ENCODE results near the gene NFYA. TPM values are rescaled to one million over a fixed set of nuclear protein-coding genes. Genes with fewer than 3 reads are reported as not detected.

The NFYA gene
- total and polyA plus RNA-seq, 7 experiments from 2014 or later = 18.6 to 63.3 (median 35.9) TPM

DNA sequence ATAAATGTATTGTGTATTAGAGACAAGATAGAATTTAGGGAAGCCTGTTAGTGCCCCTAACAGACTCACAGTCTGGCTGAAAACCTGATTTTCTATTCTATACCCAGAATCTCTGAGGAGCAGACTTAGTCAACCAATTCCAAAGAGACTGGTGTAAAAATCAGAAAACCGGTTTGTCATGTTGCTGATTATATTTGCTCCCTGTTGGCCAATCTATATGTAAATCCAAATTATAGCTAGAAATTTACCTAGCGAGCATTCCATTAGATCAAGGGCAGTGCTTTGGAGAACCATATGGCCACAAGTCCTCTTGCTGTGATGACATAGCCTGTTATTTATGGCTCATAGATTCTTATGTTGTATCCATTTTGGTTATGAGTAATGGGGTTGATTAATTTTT is 4.8 kb downstream of the NFYA start:
- Histone ChIP-seq H3K4me3 (ENCODE audit: low read length) (no peak overlapping the region), H3K4me1 (ENCODE audit: control insufficient read depth in 2 of 2, insufficient read depth in 2 of 2, low read length in 2 of 2) (peaks cover 37 to 48% of the 10 kb centered on the region in 2 donors), H3K27me3 (ENCODE audit: control insufficient read depth in 2 of 2, insufficient read depth in 2 of 2, low read length in 2 of 2) (no peaks in the 10 kb centered on the region), H3K27ac (ENCODE audit: low read depth, low read length) (no peak overlapping the region), H3K9me3 (ENCODE audit: control insufficient read depth in 2 of 3, low read length in 3 of 3) (no peaks in the 10 kb centered on the region), H3K36me3 (ENCODE audit: control insufficient read depth in 2 of 3, insufficient read depth in 3 of 3, low read length in 3 of 3) (peaks cover 0 to 20% (median 5%) of the 10 kb centered on the region in 3 experiments)
- H3K4me3 Mint-ChIP-seq = no peak overlapping the region
- peak overlapping the region in 4 of 9 donors; percentile 11 to 95 (median 80) for H3K27ac Mint-ChIP-seq
- ChIA-PET POLR2A (interaction anchor here (0.6 kb wide), 1 partner anchor 14 kb away, joined by 7 read pairs; no protein-coding TSS in a partner anchor), CTCF (interaction anchor here (0.7 kb wide), 1 partner anchor 104 kb away, joined by 3 read pairs; no protein-coding TSS in a partner anchor)
- peaks cover 45 to 86% (median 82%) of the 10 kb centered on the region in 7 donors for H3K4me1 Mint-ChIP-seq
- H3K9me3 Mint-ChIP-seq = peaks cover 0 to 3% (median 0%) of the 10 kb centered on the region in 11 donors
- H3K27me3 Mint-ChIP-seq = peaks cover 0 to 3% (median 0%) of the 10 kb centered on the region in 5 donors
- peaks cover 8 to 38% (median 25%) of the 10 kb centered on the region in 5 donors for H3K36me3 Mint-ChIP-seq
- ATAC-seq = no peak
- no peak for DNase-seq
- intact Hi-C loops (cut with micrococcal nuclease) = loop anchor here (10.0 kb wide), 3 partner anchors 1667 to 1853 kb away; partner anchors contain the start of genes KCNK5 (in 1 of the 2) and TBCC (in 1 of the 2)

DNA sequence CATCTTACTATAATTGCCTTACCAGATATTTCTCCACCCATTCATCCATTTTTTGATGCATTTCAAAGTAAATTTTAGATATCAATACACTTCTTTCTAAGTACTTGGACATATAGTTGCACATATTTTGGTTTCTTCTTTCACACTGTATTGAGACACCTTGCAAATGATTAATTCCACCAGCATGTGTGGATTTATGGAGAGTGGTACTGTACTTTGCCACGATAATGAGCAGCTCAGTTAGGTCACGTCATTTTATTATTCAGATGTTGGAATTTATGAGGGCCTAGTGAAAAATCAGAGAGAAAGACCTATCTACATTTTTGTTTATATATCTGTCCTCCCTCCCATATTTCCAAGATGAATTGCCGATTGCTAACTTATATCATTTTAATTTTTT is 5.3 kb downstream of the NFYA start:
- ChIA-PET POLR2A (interaction anchor here (0.6 kb wide), 1 partner anchor 15 kb away, joined by 7 read pairs; no protein-coding TSS in a partner anchor), CTCF (interaction anchor here (0.7 kb wide), 1 partner anchor 104 kb away, joined by 3 read pairs; no protein-coding TSS in a partner anchor)
- intact Hi-C loops (cut with micrococcal nuclease) = loop anchor here (10.0 kb wide), 3 partner anchors 1667 to 1853 kb away; partner anchors contain the start of genes KCNK5 (in 1 of the 2) and TBCC (in 1 of the 2)
- Mint-ChIP-seq H3K9me3 (peaks cover 0 to 1% (median 0%) of the 10 kb centered on the region in 11 donors), H3K27me3 (no peaks in the 10 kb centered on the region), H3K4me1 (peaks cover 48 to 92% (median 87%) of the 10 kb centered on the region in 7 donors), H3K4me3 (no peak overlapping the region), H3K27ac (peak overlapping the region in 4 of 9 donors; percentile 65 to 95 (median 86)), H3K36me3 (peaks cover 8 to 38% (median 30%) of the 10 kb centered on the region in 5 donors)
- peak overlapping the region; percentile 30 for H3K27ac ChIP-seq (ENCODE audit: low read depth, low read length)
- ATAC-seq (no peak), DNase-seq (no peak)
- H3K36me3 ChIP-seq (ENCODE audit: control insufficient read depth in 2 of 3, insufficient read depth in 3 of 3, low read length in 3 of 3) = peaks cover 0 to 20% (median 5%) of the 10 kb centered on the region in 3 experiments
- H3K27me3 ChIP-seq (ENCODE audit: control insufficient read depth in 2 of 2, insufficient read depth in 2 of 2, low read length in 2 of 2) = no peaks in the 10 kb centered on the region
- H3K9me3 ChIP-seq (ENCODE audit: control insufficient read depth in 2 of 3, low read length in 3 of 3) = no peaks in the 10 kb centered on the region
- peaks cover 37 to 48% of the 10 kb centered on the region in 2 donors for H3K4me1 ChIP-seq (ENCODE audit: control insufficient read depth in 2 of 2, insufficient read depth in 2 of 2, low read length in 2 of 2)
- H3K4me3 ChIP-seq (ENCODE audit: low read length) = no peak overlapping the region

DNA sequence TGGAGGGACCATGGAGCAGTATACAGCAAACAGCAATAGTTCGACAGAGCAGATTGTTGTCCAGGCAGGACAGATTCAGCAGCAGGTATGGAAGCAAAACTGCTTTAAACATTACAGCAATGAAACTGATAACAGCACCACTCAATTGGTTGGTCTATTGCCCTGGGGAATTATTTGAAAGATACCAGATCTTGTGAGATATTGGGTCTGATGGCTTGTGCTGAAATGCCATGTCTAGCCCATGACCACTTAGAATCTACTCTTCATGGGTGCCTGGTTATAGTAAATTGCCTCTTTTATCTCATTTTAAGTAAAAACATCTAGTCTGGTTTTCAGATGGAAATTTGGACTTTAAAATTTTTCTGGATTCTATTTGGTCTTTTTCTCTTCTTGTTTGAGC is 6.3 kb downstream of the NFYA start:
- ChIA-PET POLR2A (interaction anchor here (1.3 kb wide), 1 partner anchor 15 kb away, joined by 4 read pairs; no protein-coding TSS in a partner anchor), CTCF (interaction anchor here (1.4 kb wide), 1 partner anchor 8 kb away, joined by 4 read pairs; no protein-coding TSS in a partner anchor)
- intact Hi-C loops (cut with micrococcal nuclease) = loop anchor here (10.0 kb wide), 3 partner anchors 1666 to 1854 kb away; partner anchors contain the start of genes KCNK5 (in 1 of the 2) and TBCC (in 1 of the 2)
- H3K4me3 ChIP-seq (ENCODE audit: low read length) = no peak overlapping the region
- no peaks in the 10 kb centered on the region for H3K9me3 ChIP-seq (ENCODE audit: control insufficient read depth in 2 of 3, low read length in 3 of 3)
- no peaks in the 10 kb centered on the region for H3K9me3 Mint-ChIP-seq
- peak overlapping the region in 6 of 10 donors; percentile 17 to 44 (median 30) for H3K4me3 Mint-ChIP-seq
- no peak for DNase-seq
- peaks cover 35 to 46% of the 10 kb centered on the region in 2 donors for H3K4me1 ChIP-seq (ENCODE audit: control insufficient read depth in 2 of 2, insufficient read depth in 2 of 2, low read length in 2 of 2)
- peak overlapping the region; percentile 75 to 95 (median 86) for H3K27ac Mint-ChIP-seq
- H3K36me3 ChIP-seq (ENCODE audit: control insufficient read depth in 2 of 3, insufficient read depth in 3 of 3, low read length in 3 of 3) = peaks cover 0 to 22% (median 5%) of the 10 kb centered on the region in 3 experiments
- H3K27ac ChIP-seq (ENCODE audit: low read depth, low read length) = peak overlapping the region; percentile 20
- no peak for ATAC-seq
- H3K27me3 ChIP-seq (ENCODE audit: control insufficient read depth in 2 of 2, insufficient read depth in 2 of 2, low read length in 2 of 2) = no peaks in the 10 kb centered on the region
- H3K36me3 Mint-ChIP-seq = peaks cover 4 to 43% (median 39%) of the 10 kb centered on the region in 5 donors
- H3K4me1 Mint-ChIP-seq = peaks cover 48 to 99% (median 95%) of the 10 kb centered on the region in 7 donors
- H3K27me3 Mint-ChIP-seq = no peaks in the 10 kb centered on the region

DNA sequence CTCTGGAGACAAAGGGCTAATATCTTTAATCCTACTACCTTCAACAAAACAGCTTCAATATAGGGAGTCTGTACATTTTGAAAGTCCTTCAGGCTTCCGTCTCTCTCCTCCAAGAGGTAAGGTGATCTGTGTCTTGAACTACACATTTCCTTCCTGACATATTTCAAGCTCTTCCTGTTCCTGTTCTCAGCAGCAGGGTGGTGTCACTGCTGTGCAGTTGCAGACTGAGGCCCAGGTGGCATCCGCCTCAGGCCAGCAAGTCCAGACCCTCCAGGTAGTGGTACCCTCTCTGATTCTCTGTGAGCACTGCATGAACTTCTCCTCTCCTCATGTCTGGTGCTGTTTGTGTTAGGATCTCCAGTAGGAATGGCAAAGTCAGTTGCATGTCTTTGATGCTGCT is 7.8 kb downstream of the NFYA start:
- peaks cover 4 to 50% (median 40%) of the 10 kb centered on the region in 5 donors for H3K36me3 Mint-ChIP-seq
- Histone ChIP-seq H3K27ac (ENCODE audit: low read depth, low read length) (peak overlapping the region; percentile 70), H3K4me3 (ENCODE audit: low read length) (peak overlapping the region; percentile 10), H3K4me1 (ENCODE audit: control insufficient read depth in 2 of 2, insufficient read depth in 2 of 2, low read length in 2 of 2) (peaks cover 20 to 31% of the 10 kb centered on the region in 2 donors), H3K9me3 (ENCODE audit: control insufficient read depth in 2 of 3, low read length in 3 of 3) (no peaks in the 10 kb centered on the region), H3K27me3 (ENCODE audit: control insufficient read depth in 2 of 2, insufficient read depth in 2 of 2, low read length in 2 of 2) (no peaks in the 10 kb centered on the region), H3K36me3 (ENCODE audit: control insufficient read depth in 2 of 3, insufficient read depth in 3 of 3, low read length in 3 of 3) (peaks cover 0 to 35% (median 9%) of the 10 kb centered on the region in 3 experiments)
- ATAC-seq (peak; percentile 82), DNase-seq (peak in 6 of 9 donors; percentile 14 to 46 (median 34))
- intact Hi-C loops (cut with micrococcal nuclease) = no loop called here
- H3K4me3 Mint-ChIP-seq = peak overlapping the region; percentile 50 to 89 (median 80)
- POLR2A ChIA-PET = interaction anchor here (0.5 to 1.3 kb wide), 5 partner anchors 11 to 1801 kb away, joined by 3 to 6 read pairs (median 3); no protein-coding TSS in a partner anchor
- no peaks in the 10 kb centered on the region for H3K9me3 Mint-ChIP-seq
- peak overlapping the region; percentile 78 to 95 (median 91) for H3K27ac Mint-ChIP-seq
- no peaks in the 10 kb centered on the region for H3K27me3 Mint-ChIP-seq
- CTCF ChIA-PET = interaction anchor here (0.6 to 1.4 kb wide), 5 partner anchors 10 to 118 kb away, joined by 3 to 4 read pairs (median 3); no protein-coding TSS in a partner anchor
- H3K4me1 Mint-ChIP-seq = peaks cover 41 to 96% (median 84%) of the 10 kb centered on the region in 7 donors

DNA sequence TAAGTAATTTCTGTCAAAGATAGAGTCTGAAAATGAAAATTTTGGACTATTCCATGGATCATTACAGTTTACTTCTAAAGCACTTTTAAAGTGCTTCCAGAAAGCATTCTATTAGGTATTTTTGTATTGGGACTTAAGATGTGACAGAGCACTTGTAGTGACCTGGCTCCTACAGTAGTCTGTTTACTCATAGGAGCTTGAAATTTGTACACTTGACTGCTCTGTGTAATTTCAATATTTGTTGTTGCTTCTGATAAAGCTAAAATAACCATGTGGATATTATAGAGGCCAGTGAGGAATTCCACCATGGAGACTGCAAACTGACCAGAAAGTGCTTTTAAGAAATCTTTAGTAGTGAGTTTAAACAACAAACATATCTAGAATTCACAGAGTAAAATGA is 10.3 kb downstream of the NFYA start:
- H3K27me3 ChIP-seq (ENCODE audit: control insufficient read depth in 2 of 2, insufficient read depth in 2 of 2, low read length in 2 of 2) = no peaks in the 10 kb centered on the region
- intact Hi-C loops (cut with micrococcal nuclease) = no loop called here
- peaks cover 6 to 45% (median 12%) of the 10 kb centered on the region in 3 experiments for H3K36me3 ChIP-seq (ENCODE audit: control insufficient read depth in 2 of 3, insufficient read depth in 3 of 3, low read length in 3 of 3)
- ChIA-PET CTCF (interaction anchor here (0.8 to 1.1 kb wide), 2 partner anchors 9 to 10 kb away, joined by 3 read pairs; partner anchors contain the start of gene NFYA), POLR2A (interaction anchor here (0.9 kb wide), 1 partner anchor 10 kb away, joined by 5 read pairs; the partner anchor contains the start of genes NFYA and OARD1)
- Mint-ChIP-seq H3K27me3 (no peaks in the 10 kb centered on the region), H3K4me1 (peaks cover 30 to 86% (median 70%) of the 10 kb centered on the region in 7 donors), H3K4me3 (peak overlapping the region in 2 of 10 donors; percentile 12 to 36), H3K9me3 (no peaks in the 10 kb centered on the region), H3K27ac (peak overlapping the region in 2 of 9 donors; percentile 15 to 95), H3K36me3 (peaks cover 12 to 63% (median 51%) of the 10 kb centered on the region in 5 donors)
- ATAC-seq (no peak), DNase-seq (no peak)
- no peaks in the 10 kb centered on the region for H3K9me3 ChIP-seq (ENCODE audit: control insufficient read depth in 2 of 3, low read length in 3 of 3)
- no peak overlapping the region for H3K4me3 ChIP-seq (ENCODE audit: low read length)
- H3K4me1 ChIP-seq (ENCODE audit: control insufficient read depth in 2 of 2, insufficient read depth in 2 of 2, low read length in 2 of 2) = peaks cover 15 to 23% of the 10 kb centered on the region in 2 donors
- H3K27ac ChIP-seq (ENCODE audit: low read depth, low read length) = no peak overlapping the region

DNA sequence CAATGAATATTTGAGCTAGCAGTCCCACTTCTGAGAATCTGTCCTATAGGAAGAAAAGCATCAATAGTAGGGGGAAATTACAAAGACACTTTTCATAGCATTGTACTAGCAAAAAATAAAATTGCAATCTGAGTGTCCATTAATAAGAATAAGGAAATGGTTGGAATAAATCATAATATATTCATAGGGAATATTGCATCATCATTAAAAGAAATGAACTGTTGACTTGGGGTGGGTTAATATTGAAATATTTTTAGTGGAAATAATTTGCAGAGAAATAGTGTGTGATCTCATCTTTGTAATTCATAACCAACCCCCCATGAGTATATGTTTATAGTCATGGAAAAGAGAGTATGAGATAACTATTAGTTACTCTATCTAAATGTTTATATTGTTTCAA is 12.4 kb downstream of the NFYA start:
- no peak overlapping the region for H3K4me3 ChIP-seq (ENCODE audit: low read length)
- H3K27ac Mint-ChIP-seq = no peak overlapping the region
- H3K4me3 Mint-ChIP-seq = no peak overlapping the region
- no peaks in the 10 kb centered on the region for H3K27me3 Mint-ChIP-seq
- DNase-seq (no peak), ATAC-seq (no peak)
- no peaks in the 10 kb centered on the region for H3K9me3 ChIP-seq (ENCODE audit: control insufficient read depth in 2 of 3, low read length in 3 of 3)
- H3K27ac ChIP-seq (ENCODE audit: low read depth, low read length) = no peak overlapping the region
- peaks cover 12 to 62% (median 48%) of the 10 kb centered on the region in 5 donors for H3K36me3 Mint-ChIP-seq
- H3K27me3 ChIP-seq (ENCODE audit: control insufficient read depth in 2 of 2, insufficient read depth in 2 of 2, low read length in 2 of 2) = no peaks in the 10 kb centered on the region
- POLR2A ChIA-PET = no interaction called here
- peaks cover 8 to 12% of the 10 kb centered on the region in 2 donors for H3K4me1 ChIP-seq (ENCODE audit: control insufficient read depth in 2 of 2, insufficient read depth in 2 of 2, low read length in 2 of 2)
- H3K36me3 ChIP-seq (ENCODE audit: control insufficient read depth in 2 of 3, insufficient read depth in 3 of 3, low read length in 3 of 3) = peaks cover 9 to 44% (median 9%) of the 10 kb centered on the region in 3 experiments
- H3K4me1 Mint-ChIP-seq = peaks cover 27 to 65% (median 49%) of the 10 kb centered on the region in 7 donors
- intact Hi-C loops (cut with micrococcal nuclease) = no loop called here
- no peaks in the 10 kb centered on the region for H3K9me3 Mint-ChIP-seq
- CTCF ChIA-PET = no interaction called here

Measured in naive thymus-derived CD4-positive, alpha-beta T cell (primary cell).